Right hindlimb (tissue), 1 donor: Measurements from ENCODE around the gene RRP8.

Experiments
- DNase-seq: peaks from one replicate; pipeline ENCODE4 v3.0.0-alpha.2; 2018

The RRP8 gene

DNA sequence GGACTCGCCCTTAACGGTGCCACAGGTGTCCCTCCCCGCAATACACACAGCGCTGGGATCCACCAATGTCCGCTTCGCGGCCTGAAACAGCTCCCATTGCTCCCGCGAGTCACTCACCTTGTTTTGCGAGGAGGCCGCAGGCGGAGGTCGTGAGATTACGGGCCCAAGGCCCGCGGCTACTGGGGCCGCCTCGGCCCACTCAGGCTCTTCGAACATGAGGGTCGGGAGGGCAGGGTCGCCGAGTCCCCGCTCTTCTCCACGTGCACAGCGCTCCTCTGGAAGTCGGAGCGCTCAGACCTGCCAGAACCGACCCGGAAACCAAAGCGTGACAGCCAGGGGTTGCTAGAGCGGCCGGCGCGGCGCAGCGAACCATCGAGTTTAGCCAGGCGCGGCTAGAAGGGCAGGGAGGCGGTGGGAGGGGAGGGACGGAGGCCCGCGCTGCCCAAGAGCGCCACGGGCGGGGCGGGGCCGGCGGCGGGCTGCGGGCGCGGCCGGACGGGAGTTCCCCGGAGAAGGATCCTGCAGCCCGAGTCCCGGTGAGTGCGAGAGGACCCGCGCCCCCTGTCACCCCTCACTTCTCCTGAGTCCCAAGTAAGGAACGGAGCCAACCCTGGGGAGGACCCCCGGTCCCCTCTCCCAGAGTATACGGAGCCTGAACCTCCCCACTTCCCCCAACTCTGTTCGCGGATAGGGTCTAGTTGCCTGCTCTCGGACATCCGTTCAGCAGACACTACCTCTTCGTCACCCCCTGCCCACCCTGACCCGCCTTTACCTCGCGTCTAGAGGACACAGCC lies at the start of gene RRP8, which contains the start of gene ILK:
Gene RRP8 (minus strand): TSS at position 330 of the 794 bp plus-strand sequence. CDS start 114 bp downstream, at position 216.
Gene ILK (plus strand): TSS at position 488 of the 794 bp plus-strand sequence. CDS start 498 bp downstream, outside the sequence.
- peak; percentile 94 for DNase-seq

DNA sequence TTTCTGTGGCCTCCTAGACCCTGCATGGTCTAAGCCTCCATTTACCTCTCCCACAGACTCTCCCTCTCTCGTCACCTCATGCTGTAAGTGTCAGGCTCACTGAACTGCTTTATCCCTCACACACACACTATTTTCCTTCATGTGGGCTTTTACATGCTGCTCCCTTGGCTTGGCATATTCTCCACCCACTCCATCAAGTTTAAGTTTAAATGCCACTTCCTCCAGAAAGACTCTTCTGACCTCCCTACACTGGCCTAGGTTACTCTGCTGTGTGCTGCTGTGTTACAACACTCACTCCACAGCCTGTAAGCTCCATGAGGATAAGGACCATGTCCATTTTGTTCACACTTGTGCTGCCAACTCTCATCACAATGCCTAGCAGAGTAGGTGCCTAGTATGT lies 49.7 kb upstream of the RRP8 start:
- no peak for DNase-seq

DNA sequence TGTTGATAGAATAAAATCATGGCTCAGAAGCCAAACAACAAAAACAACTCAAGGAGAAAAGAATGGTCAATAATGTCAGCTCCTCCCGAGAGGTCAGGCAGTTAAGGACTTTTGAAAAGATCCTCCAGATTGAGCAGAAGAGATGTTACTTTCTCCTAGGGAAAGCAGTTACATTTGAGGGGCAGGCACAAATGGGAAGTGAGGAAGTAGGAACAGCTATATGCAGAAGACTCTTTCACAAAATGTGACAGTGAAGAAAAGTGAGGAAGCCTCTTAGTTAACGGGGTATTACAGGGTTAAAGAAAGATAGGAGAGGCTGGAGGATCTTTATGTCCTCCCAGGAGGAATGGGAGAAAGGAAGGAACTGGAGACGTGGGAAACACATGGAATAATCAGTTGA lies 48.8 kb upstream of the RRP8 start:
- DNase-seq: no peak

GRCh38 chr11:6650980-6651379 lies 47.6 kb upstream of the RRP8 start:
- DNase-seq: no peak

DNA sequence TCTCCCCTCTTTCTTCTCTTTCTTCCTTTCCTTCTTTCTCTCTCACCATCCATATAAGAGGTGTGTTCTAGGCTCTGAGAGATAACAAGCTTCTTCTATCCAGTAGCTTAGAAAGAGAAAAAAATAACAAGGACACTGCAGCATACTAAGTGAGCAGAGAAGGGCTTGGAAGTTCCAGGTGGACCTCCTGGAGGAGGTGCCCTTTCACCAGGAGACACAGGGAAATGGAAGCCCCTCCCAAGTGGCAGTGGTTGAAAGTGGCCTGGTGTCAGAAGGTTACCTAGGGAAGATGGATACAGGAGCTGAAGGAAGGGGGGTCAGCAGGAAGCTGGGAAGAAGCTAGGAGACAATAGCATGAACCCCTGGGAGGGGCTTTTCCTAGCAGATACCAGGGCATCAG lies 46.7 kb upstream of the RRP8 start:
- no peak for DNase-seq

DNA sequence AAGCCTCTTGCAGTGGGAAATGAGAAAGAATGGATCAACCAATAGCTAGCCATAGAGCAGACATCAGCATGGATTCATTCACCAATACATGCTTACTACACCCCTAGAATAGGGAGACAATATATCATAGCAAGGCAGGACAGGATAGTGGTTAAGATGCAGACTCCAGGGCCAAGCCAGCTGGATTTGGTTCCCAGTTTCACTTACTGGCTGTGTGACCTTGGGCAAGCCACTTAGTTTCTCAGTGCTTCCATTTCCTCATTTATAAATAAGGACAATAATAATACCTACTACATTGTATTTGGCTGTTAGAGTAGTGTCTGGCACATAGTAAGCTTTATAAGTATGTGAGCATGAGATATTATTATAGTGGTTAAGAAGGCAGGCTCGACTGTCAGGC lies 45.1 kb upstream of the RRP8 start:
- no peak for DNase-seq

DNA sequence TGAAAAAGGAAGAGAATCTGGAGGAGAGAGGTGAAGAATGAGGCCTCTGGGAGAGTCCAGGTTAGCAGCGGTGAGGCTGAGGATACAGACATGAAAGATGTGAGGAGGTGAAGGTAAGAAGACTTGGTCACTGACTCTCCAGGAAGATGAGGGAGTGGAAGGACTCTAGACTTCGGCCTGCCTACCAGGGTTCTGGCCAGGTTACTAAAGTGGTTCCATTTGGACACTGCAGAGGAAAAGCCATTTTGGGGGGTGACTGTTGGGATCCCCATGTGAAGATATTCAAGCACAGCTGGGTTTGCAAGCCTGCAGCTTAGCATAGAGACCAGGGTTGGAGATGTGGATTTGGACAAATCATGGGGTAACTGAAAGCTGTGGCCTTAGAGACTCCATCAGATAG lies 44.4 kb upstream of the RRP8 start:
- DNase-seq: no peak

DNA sequence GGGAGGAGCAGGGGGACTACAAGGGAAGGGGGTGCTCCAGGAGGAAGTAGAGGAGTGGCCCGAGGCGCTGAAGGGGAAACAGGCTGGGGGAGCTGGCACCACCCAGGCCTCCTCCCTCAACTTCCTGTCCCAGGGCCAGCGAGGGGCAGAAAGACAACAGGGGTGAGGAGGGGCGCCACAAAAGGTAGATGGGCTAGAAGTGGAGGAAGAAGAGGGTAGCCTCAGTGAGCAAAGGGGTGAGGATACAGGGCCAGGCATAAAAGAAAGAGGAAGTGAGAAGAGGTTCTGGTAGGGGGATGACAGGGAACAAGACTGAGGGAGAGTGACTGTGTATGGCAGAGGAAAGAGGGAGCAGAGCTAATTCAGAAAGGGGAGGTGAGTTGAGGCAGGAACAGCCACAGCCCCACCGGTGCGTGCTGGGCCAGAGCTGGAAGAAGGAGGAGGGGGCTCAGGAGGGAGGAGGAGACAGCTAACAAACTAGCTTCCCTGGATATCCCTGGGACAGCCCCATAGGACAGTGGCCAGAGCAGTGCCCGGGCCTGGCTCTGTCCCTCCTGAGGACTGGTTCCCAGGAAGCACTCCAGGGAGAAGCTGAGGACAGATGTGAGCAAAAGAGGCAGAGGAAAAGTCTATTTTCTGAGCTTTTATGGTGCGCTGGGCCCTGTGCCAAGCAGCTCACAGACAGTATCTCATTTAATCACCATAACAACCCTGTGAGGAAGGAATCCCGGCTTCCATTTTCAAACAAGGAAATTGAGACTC lies 43.7 kb upstream of the RRP8 start:
- peak; percentile 82 for DNase-seq

DNA sequence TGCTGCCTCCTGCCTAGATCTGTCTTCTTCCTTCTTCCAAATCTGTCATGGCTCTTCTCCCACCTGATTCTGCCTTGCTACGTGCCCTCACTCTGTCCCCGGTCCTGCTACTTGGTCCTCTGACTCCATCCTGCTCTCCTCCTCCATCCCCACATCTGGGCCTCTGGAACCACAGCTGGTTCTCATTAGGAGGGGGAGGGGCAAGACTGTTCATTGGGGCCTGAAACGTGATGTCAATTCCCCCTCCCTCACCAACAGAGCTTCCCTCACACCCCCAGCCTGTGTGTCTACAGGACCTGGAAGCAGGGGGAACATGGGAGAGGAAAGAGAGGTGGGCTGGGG lies 43.1 kb upstream of the RRP8 start:
- peak; percentile 95 for DNase-seq

DNA sequence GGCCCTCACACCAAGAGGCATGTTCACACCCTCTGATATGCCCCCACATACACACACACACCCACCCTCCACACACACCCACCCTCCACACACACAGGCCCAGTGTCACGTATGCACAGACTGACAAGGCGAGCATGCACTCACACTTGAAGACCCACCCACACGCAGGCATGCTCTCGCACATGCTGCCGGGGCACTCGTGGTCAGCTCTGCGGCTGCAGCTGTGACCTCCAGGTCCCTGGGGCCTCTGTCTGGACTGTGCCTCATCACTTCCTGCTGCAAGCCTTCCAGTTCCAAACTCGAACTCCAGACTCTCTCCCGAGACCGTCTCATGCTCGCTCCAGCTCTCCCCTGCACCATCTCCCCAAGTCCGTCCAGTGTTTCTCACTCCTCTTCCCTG lies 42.7 kb upstream of the RRP8 start:
- DNase-seq: peak; percentile 89

DNA sequence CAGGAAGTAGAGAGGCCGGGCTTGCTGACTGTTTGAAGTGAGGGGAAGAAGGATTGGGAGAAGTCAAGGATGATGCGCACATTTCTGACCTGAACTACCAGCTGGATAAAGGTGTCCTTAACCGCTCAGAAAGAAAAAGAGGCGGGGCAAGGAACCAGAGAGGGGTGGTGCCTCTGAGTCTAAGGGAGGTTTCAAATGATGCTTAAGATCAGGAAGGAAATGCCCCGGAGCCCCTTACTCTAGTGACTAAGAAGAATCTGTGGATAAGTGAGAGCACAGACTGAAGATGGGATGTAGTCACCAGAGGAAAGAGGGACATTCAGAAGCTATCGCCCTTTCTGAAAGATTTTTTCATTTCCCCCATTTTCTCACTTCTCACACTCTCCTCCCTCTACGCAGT lies 39.5 kb upstream of the RRP8 start:
- no peak for DNase-seq

DNA sequence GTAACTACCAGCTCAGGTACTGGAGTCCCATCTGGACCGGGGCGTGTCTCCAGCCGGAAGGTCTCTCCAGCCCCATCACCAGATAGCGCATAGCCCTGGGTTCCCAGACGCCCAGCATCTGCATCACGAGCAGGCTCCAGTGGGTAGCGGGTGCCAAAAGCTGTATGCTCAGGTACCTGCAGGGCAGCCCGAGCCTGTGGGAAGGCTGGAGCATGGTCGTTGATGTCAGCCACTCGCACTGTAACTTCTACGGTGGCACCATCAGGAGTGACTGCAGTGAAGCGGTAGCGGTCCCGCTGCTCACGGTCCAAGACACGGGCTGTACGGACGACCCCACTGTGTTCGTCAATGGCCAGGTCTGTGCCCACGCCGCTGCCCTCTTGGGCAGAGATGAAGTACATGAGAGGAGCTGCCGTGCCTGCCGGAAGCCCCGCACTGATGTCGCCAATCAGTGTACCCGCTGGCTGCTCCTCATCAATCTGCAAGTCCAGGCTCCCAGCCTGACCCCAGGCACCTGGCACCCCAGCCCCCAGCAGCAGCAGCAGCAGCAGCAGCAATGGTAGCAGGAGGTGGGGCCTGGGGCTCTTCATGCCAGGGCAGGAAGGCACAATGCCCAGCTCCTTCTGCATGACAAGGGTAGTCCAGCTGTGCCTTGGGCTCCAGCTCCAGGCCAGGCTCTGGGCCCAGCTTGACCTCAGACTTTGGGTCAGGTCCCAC lies 37.7 kb upstream of the RRP8 start:
- DNase-seq: no peak

DNA sequence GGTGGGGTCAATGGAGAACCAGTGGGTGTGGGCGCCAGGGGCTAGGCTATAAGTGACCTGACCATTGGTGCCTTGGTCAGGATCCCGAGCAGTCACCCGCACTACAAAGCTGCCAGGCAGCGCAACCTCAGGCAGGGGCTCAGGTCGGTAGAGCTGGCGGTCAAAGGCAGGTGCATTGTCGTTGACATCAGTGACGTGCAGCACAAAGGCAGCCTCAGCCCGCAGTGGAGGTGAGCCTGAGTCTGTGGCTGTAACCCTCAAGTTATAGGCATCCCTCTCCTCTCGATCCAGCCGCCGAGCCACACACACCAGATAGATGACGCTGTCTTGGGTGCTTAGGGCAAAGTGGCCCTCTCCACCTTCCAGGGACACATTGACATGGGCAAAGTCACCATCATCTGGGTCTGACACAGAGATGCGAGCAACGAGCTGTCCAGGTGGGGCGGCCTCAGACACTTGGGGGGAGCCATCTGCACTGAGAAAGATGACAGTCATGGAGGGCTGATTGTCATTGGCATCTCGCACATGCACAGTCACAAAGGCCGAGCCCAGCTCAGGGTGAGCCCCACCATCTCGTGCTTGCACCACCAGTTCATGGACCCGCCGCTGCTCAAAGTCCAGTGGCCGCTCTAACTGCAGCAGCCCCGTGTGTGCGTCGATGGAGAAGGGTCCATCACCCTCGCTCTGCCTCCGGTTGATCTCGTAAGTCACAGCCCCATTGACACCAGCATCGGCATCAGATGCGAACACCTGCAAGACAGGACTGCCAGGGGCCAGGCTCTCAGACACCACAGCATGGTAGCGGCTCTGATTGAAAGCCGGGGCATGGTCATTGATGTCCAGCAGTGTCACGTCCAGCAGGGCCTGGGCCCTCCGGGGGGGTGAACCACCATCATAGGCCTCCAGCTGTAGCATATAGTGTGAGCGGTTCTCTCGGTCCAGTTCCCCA lies 36.9 kb upstream of the RRP8 start:
- DNase-seq: no peak

DNA sequence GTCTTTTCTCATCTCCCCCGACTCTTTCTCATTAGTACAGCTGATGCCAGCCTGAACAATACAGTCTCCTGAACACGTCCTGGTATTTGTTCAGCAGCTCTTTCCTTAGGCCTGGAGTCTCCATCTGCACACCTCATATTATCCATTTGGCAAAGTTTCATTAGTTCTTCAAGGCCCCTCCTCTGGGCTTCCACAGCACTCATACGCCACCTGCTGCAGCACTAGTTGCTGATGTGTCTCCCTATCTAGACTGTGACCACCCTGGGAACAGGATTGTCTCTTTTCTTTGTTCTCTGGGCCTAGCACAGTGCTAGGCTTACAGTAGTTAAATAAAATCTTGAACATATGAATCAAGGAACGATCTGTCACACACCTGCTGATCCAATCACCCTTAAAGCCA lies 35.0 kb upstream of the RRP8 start:
- DNase-seq: no peak

GRCh38 chr11:6637871-6638270 lies 34.5 kb upstream of the RRP8 start:
- DNase-seq: peak; percentile 45

GRCh38 chr11:6636480-6636879 lies 33.1 kb upstream of the RRP8 start:
- no peak for DNase-seq

- DNase-seq: peak; percentile 63
These were observed 31.9 kb upstream of the RRP8 start for GRCh38 chr11:6635082-6635932.

GRCh38 chr11:6634534-6634933 lies 31.1 kb upstream of the RRP8 start:
- DNase-seq: no peak

DNA sequence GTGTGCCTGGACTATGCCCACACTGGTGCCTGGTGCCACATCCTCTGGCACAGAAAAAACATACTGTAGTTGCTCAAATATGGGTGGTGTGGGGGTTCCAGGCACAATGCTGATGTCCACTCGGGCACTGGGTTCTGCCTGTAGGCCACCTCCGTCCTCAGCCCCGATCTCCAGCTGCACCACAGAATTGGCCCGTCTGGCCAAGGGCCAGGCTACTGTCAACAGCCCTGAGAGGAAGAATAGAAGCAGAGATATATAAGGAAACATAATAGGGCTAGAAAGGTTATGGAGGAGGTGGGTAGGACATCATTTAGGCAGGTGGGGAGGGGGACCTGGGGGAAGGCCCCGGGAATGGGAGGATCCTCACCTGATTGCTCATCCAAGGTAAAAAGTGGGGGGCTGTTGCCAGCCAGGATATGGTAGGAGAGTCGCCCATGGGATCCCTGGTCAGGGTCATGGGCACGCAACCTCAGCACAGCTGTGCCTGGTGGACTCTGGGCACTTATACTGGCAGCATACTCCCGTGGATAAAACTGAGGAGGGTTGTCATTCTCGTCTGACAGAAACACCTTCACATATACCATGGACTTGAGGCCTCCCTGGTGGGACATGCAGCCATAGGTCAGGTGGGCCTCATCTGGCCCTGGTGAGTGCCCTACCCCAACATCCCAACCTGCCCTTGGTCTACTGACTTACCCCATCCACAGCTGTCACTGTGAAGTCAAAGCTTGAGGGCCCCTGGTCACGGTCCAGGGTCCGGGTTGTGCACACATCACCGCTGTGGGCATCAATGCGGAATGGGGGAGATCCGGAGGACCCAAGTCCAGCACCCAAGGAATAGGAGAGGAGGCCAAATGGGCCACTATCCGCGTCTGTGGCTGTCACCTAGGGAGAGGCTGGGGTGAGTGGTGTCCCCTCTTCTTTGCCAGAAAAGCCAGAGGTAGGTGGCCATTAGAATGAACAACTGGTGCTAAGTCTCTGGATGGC lies 30.3 kb upstream of the RRP8 start:
- no peak for DNase-seq
